HG03066 (cell line): ENCODE results near the gene PCDHGC5.

ENCODE experiments used
- ATAC-seq: cut with Tn5 transposase; IDR thresholded peaks from one replicate; pipeline ENCODE4 v1.9.1; 2021; ENCODE audit warnings: low read depth; ENCODE audit not compliant: unreplicated experiment

Gene PCDHGC5

DNA sequence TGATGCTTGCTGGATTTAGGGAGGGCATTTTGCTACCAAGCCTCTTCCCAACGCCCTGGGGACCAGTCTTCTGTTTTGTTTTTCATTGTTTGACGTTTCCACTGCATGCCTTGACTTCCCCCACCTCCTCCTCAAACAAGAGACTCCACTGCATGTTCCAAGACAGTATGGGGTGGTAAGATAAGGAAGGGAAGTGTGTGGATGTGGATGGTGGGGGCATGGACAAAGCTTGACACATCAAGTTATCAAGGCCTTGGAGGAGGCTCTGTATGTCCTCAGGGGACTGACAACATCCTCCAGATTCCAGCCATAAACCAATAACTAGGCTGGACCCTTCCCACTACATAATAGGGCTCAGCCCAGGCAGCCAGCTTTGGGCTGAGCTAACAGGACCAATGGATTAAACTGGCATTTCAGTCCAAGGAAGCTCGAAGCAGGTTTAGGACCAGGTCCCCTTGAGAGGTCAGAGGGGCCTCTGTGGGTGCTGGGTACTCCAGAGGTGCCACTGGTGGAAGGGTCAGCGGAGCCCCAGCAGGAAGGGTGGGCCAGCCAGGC, 23.0 kb downstream of the PCDHGC5 start:
- ATAC-seq: no peak

DNA sequence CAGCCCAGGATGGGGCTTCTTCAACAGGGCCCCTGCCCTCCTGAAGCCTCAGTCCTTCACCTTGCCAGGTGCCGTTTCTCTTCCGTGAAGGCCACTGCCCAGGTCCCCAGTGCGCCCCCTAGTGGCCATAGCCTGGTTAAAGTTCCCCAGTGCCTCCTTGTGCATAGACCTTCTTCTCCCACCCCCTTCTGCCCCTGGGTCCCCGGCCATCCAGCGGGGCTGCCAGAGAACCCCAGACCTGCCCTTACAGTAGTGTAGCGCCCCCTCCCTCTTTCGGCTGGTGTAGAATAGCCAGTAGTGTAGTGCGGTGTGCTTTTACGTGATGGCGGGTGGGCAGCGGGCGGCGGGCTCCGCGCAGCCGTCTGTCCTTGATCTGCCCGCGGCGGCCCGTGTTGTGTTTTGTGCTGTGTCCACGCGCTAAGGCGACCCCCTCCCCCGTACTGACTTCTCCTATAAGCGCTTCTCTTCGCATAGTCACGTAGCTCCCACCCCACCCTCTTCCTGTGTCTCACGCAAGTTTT, 23.6 kb downstream of the PCDHGC5 start:
- ATAC-seq: no peak

GRCh38 chr5:141512911-141513626, 24.2 kb downstream of the PCDHGC5 start:
- no peak for ATAC-seq

DNA sequence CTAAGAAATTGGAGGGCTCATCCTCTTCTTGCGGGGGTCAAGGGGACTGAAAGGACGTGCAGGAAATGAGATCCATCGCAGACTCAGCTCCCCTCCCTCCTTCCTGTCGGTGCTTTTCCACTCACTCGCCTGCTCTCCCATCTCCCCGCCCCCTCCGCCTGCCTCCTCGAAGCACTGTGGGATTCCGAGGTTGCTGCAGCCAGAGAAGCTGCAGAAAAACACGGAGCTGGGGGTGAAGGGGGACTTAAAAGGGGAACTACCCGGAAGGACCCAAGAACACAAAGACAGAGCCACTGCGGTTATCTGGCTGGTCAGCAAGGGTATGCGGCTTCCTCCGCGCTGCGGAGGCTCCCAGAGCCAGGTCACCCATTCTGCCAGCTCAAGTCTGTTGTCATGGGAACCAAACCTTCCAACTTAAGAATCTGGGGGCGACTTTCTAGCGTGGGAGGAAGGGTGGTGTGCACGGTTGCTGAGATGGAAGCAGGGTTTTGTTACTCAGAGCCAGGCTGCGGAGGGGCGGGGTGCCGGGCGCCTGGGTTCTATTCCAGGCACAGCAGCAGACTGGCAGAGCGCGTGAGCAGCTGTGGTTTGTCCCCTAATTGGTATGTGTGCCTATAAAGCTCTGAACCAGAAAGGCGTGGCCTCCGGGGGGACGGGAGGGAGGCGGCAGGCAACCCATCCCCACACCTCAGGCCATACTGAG, 24.9 kb downstream of the PCDHGC5 start:
- no peak for ATAC-seq

- no peak for ATAC-seq
Observed at GRCh38 chr5:141514330-141515133, 25.7 kb downstream of the PCDHGC5 start.

- no peak for ATAC-seq
Observed at GRCh38 chr5:141515141-141515540, 26.3 kb downstream of the PCDHGC5 start.

- no peak for ATAC-seq
Observed at GRCh38 chr5:141515946-141516671, 27.2 kb downstream of the PCDHGC5 start.

GRCh38 chr5:141516672-141517025, 27.8 kb downstream of the PCDHGC5 start:
- ATAC-seq: no peak

DNA sequence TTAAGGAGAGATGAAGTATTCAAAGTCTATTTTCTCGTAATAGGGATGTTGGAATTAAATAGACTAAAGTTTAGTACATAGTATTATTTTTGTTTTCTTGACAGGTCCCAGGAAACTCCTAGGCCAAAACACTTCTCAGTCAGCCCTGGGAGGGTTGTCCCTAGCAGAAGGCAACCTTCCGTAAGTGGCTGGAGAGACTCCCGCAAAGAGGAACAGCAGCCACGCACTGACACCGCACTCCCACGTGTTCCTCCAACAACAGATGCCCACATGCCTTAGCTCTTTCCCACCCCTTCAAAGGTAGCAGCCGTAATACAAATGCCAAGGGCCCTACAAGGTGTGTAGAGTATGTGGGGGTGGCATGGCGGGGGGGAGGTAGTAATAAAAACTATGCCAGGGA, 28.4 kb downstream of the PCDHGC5 start:
- ATAC-seq: no peak

GRCh38 chr5:141517880-141518617, 29.2 kb downstream of the PCDHGC5 start:
- ATAC-seq: no peak

DNA sequence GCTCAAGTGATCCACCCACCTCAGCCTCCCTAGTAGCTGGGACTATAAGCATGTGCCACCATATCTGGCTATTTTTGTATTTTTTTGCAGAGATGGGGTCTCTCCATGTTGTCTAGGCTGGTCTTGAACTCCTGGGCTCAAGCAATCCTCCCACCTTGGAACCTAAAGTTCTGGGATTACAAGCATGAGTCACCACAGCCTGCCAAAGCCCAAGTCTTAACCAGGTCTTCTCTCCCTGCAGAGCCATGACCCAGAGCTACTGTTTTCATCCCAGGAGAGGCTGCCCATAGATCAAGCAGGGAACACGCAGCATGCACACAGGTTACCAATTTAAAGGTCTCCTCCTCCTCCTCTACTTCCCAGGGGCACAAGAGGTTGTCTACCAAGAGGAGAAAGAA, 29.7 kb downstream of the PCDHGC5 start:
- ATAC-seq: no peak

- no peak for ATAC-seq
Observed at GRCh38 chr5:141519605-141520565, 31.0 kb downstream of the PCDHGC5 start.

- no peak for ATAC-seq
Observed at GRCh38 chr5:141521244-141521781, 32.4 kb downstream of the PCDHGC5 start.

- ATAC-seq: no peak
Observed at GRCh38 chr5:141522301-141522700, 33.4 kb downstream of the PCDHGC5 start.

DNA sequence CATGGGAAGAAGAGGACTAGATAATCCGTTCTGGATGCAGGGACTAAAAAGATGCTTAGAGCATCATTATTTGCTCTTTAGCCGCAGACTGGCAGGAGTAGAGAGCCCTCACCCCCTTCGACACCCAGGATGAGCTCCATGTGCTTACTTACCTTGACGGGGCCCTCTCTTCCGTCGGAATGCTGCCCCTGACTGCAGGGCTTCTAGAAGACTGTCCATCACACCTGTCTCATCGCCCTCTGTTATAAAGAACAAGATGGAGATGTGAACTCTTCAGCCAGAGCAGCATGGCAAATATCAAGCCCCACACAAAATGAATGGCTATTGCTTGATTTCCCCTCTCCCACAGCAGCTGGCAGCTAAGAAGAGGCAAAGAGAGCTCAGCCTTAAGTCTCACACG, 35.1 kb downstream of the PCDHGC5 start:
- ATAC-seq: no peak

DNA sequence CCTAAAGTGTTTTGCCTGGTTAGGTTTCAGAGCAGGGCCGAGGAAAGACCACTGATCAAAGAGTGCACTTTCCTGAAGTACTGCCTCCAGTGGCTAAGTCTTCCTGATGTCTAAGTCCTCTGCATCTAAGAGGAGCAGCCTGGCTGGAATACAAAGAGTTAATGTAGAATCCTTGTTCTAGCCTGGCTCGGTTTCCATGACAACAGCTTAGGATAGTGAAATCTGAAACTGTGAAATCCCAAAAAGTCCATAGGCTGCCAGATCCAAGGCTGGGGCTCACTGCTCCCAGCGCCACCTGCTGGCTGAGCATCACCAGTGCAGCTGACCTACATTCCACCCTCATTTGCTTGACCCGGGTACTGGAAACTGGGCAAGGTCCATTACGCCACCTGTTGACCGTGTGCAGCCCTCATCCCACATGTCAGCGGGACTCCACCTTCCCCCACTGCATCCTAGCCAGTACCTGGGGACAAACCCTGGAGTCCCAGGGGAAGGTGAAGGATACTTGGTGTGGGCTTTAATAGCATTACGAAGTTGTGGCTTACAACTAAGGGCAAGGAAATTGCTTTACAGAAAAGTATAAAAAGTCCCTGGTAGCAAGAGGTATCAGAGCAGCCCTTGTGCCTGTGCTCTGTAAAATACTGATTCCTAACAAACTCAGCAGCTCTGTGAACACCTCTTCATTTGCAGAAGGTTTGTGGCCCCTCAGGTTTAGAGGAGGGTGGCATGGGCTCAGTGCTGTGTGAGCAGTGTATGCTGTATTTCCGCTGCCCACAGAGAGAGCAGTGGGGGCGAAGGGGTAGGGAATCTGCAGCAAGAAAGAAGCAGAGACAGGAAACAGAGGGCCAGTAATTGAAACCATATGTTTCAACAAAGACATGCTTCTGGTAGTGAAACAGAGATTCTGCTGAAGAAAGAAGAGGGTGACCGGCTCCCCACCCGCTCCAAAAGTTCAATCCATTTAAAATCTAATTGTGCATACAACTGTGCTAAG, 36.0 kb downstream of the PCDHGC5 start:
- peak; percentile 65 for ATAC-seq

- ATAC-seq: no peak
Observed at GRCh38 chr5:141525653-141526052, 36.8 kb downstream of the PCDHGC5 start.
